ENCODE results near the gene AMIGO2.
A peak's percentile ranks its signal among the peaks of the same experiment; 100 is the strongest.
"Not testable (repeated sequence)": the region's sequence is repeated elsewhere in the genome, so short reads cannot be mapped to it uniquely, and the experiment has no call there.

The AMIGO2 gene

GRCh38 chr12:47079981-47080724 lies 394 bp upstream of the AMIGO2 start:
- peak; percentile 87 for DNase-seq
- in situ Hi-C loops (cut with HindIII; ENCODE audit: low pct_ligation_motif_present, low pct_unique_long_range_greater_than_20kb, low sequenced_read_pairs) = no loop called here

- DNase-seq = peak; percentile 62
- in situ Hi-C loops (cut with HindIII; ENCODE audit: low pct_ligation_motif_present, low pct_unique_long_range_greater_than_20kb, low sequenced_read_pairs) = no loop called here
Observed at GRCh38 chr12:47078733-47079467, 859 bp downstream of the AMIGO2 start.

- DNase-seq = no peak
- in situ Hi-C loops (cut with HindIII; ENCODE audit: low pct_ligation_motif_present, low pct_unique_long_range_greater_than_20kb, low sequenced_read_pairs) = no loop called here
Observed at GRCh38 chr12:47078086-47078395, 1.7 kb downstream of the AMIGO2 start.

GRCh38 chr12:47077206-47078085 lies 2.3 kb downstream of the AMIGO2 start:
- DNase-seq = no peak
- in situ Hi-C loops (cut with HindIII; ENCODE audit: low pct_ligation_motif_present, low pct_unique_long_range_greater_than_20kb, low sequenced_read_pairs) = no loop called here

GRCh38 chr12:47075192-47076084 lies 4.3 kb downstream of the AMIGO2 start:
- DNase-seq = no peak
- in situ Hi-C loops (cut with HindIII; ENCODE audit: low pct_ligation_motif_present, low pct_unique_long_range_greater_than_20kb, low sequenced_read_pairs) = no loop called here

- in situ Hi-C loops (cut with HindIII; ENCODE audit: low pct_ligation_motif_present, low pct_unique_long_range_greater_than_20kb, low sequenced_read_pairs) = no loop called here
- no peak for DNase-seq
Observed at GRCh38 chr12:47074757-47075156, 5.0 kb downstream of the AMIGO2 start.

GRCh38 chr12:47073951-47074350 lies 5.8 kb downstream of the AMIGO2 start:
- DNase-seq = no peak

GRCh38 chr12:47071241-47071852 lies 8.4 kb downstream of the AMIGO2 start:
- peak; percentile 55 for DNase-seq

More at GRCh38 chr12:47073951-47074350, 5.8 kb downstream of the AMIGO2 start:
- in situ Hi-C loops (cut with HindIII; ENCODE audit: low pct_ligation_motif_present, low pct_unique_long_range_greater_than_20kb, low sequenced_read_pairs) = no loop called here

GRCh38 chr12:47070310-47070709 lies 9.4 kb downstream of the AMIGO2 start:
- in situ Hi-C loops (cut with HindIII; ENCODE audit: low pct_ligation_motif_present, low pct_unique_long_range_greater_than_20kb, low sequenced_read_pairs) = no loop called here
- no peak for DNase-seq

More at GRCh38 chr12:47071241-47071852, 8.4 kb downstream of the AMIGO2 start:
- in situ Hi-C loops (cut with HindIII; ENCODE audit: low pct_ligation_motif_present, low pct_unique_long_range_greater_than_20kb, low sequenced_read_pairs) = no loop called here

GRCh38 chr12:47068539-47068938 lies 11.2 kb downstream of the AMIGO2 start:
- no peak for DNase-seq
- in situ Hi-C loops (cut with HindIII; ENCODE audit: low pct_ligation_motif_present, low pct_unique_long_range_greater_than_20kb, low sequenced_read_pairs) = no loop called here

GRCh38 chr12:47067771-47068431 lies 11.9 kb downstream of the AMIGO2 start:
- DNase-seq = no peak
- in situ Hi-C loops (cut with HindIII; ENCODE audit: low pct_ligation_motif_present, low pct_unique_long_range_greater_than_20kb, low sequenced_read_pairs) = no loop called here

- no peak for DNase-seq
- in situ Hi-C loops (cut with HindIII; ENCODE audit: low pct_ligation_motif_present, low pct_unique_long_range_greater_than_20kb, low sequenced_read_pairs) = no loop called here
Observed at GRCh38 chr12:47067176-47067575, 12.6 kb downstream of the AMIGO2 start.

- in situ Hi-C loops (cut with HindIII; ENCODE audit: low pct_ligation_motif_present, low pct_unique_long_range_greater_than_20kb, low sequenced_read_pairs) = no loop called here
- no peak for DNase-seq
Observed at GRCh38 chr12:47066278-47067025, 13.3 kb downstream of the AMIGO2 start.

- in situ Hi-C loops (cut with HindIII; ENCODE audit: low pct_ligation_motif_present, low pct_unique_long_range_greater_than_20kb, low sequenced_read_pairs) = no loop called here
- DNase-seq = no peak
Observed at GRCh38 chr12:47065546-47065945, 14.2 kb downstream of the AMIGO2 start.

GRCh38 chr12:47058640-47059039 lies 21.1 kb downstream of the AMIGO2 start:
- DNase-seq; in situ Hi-C loops (cut with HindIII; ENCODE audit: low pct_ligation_motif_present, low pct_unique_long_range_greater_than_20kb, low sequenced_read_pairs): not testable (repeated sequence)

GRCh38 chr12:47056944-47057343 lies 22.8 kb downstream of the AMIGO2 start:
- in situ Hi-C loops (cut with HindIII; ENCODE audit: low pct_ligation_motif_present, low pct_unique_long_range_greater_than_20kb, low sequenced_read_pairs); DNase-seq: not testable (repeated sequence)

- in situ Hi-C loops (cut with HindIII; ENCODE audit: low pct_ligation_motif_present, low pct_unique_long_range_greater_than_20kb, low sequenced_read_pairs); DNase-seq: not testable (repeated sequence)
Observed at GRCh38 chr12:47055856-47056255, 23.9 kb downstream of the AMIGO2 start.
